ENCODE results near the gene SSTR5. TPM values are rescaled to one million over a fixed set of nuclear protein-coding genes. Genes with fewer than 3 reads are reported as not detected.

The SSTR5 gene
- polyA plus RNA-seq, 1 experiment: not detected

DNA sequence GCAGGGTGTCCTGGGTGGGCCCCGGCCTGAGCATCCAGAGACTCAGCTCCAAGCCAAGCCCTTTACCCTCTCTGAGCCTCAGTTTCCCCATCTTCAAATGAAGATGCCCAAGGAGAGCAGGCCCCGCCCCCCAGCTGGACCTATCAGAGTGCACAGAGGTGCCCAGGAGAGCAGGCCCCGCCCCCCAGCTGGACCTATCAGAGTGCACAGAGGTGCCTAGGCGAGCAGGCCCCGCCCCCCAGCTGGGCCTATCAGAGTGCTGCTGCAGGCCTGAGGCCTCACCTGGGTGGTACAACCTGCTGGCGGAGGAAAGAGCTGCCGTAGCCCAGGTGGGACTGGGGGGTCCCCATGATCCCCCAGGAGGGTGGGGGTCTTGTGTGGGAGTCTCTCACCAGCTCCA lies 3.4 kb upstream of the SSTR5 start:
- ChIA-PET POLR2A (interaction anchor here (0.6 kb wide), 1 partner anchor 105 kb away, joined by 3 read pairs; no protein-coding TSS in a partner anchor), CTCF (interaction anchor here (0.9 kb wide), 1 partner anchor 12 kb away, joined by 3 read pairs; no protein-coding TSS in a partner anchor)
- no peaks in the 10 kb centered on the region; the same call in 1 of the 2 replicates for H3K9me3 ChIP-seq (ENCODE audit: control insufficient read depth, insufficient read depth, low read length)
- TF ChIP-seq, protein P1, sequence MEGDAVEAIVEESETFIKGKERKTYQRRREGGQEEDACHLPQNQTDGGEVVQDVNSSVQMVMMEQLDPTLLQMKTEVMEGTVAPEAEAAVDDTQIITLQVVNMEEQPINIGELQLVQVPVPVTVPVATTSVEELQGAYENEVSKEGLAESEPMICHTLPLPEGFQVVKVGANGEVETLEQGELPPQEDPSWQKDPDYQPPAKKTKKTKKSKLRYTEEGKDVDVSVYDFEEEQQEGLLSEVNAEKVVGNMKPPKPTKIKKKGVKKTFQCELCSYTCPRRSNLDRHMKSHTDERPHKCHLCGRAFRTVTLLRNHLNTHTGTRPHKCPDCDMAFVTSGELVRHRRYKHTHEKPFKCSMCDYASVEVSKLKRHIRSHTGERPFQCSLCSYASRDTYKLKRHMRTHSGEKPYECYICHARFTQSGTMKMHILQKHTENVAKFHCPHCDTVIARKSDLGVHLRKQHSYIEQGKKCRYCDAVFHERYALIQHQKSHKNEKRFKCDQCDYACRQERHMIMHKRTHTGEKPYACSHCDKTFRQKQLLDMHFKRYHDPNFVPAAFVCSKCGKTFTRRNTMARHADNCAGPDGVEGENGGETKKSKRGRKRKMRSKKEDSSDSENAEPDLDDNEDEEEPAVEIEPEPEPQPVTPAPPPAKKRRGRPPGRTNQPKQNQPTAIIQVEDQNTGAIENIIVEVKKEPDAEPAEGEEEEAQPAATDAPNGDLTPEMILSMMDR (IDR thresholded peaks at IDR 0.05; ENCODE audit: low read depth, low read length): no peak
- H3K27ac ChIP-seq (ENCODE audit: low read depth, low read length): no peak overlapping the region
- DNase-seq (ENCODE audit: low read depth, low spot score): no peak
- no peak overlapping the region for H3K4me3 ChIP-seq (ENCODE audit: low read depth, low read length)
- H3K27me3 ChIP-seq (ENCODE audit: control insufficient read depth, insufficient read depth, low read length): peaks cover 44% of the 10 kb centered on the region

DNA sequence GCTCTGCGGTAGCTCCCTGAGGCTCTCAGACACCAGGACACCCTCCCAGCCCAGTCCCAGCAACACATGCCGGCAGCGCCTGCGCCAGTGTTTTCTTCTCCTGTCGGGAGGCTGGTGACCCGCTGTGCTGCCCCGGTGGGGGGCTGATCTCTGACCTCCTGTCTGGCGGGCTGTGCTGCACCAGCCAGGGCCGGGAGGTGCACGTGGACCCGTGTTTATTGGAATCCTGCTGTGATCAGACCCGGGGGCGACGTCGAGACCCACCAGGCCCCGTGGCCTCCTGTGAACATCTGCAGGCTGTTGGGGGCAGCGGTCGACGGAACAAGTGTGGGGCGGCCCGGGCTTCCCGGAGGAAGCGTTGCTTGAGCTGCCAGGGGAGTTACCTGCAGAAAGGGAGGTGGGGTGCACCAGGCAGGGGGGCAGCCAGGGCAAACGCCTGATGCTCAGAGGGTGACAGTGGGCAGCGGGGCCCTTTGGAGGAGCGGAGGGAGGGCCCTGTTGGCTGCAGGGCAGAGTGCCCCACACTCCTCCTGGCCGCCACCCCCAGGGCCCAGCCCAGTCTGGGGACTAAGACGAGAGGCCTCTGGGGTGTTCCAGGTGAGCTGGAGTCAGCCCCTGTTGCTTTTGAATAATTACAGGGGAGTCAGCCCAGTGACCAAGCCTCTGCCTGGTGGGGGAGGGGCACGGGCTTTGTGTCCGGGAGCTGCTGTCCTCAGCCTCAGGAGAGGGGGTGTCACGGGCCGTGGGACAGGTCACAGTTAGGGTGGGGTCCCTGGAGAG lies 2.3 kb upstream of the SSTR5 start:
- ChIA-PET CTCF (no interaction called here), POLR2A (no interaction called here)
- TF ChIP-seq, protein P1 (IDR thresholded peaks at IDR 0.05; ENCODE audit: low read depth, low read length): no peak
- H3K4me3 ChIP-seq (ENCODE audit: low read depth, low read length): no peak overlapping the region
- DNase-seq (ENCODE audit: low read depth, low spot score): no peak
- no peak overlapping the region for H3K27ac ChIP-seq (ENCODE audit: low read depth, low read length)
- no peaks in the 10 kb centered on the region; the same call in 1 of the 2 replicates for H3K9me3 ChIP-seq (ENCODE audit: control insufficient read depth, insufficient read depth, low read length)
- H3K27me3 ChIP-seq (ENCODE audit: control insufficient read depth, insufficient read depth, low read length): peaks cover 36% of the 10 kb centered on the region

DNA sequence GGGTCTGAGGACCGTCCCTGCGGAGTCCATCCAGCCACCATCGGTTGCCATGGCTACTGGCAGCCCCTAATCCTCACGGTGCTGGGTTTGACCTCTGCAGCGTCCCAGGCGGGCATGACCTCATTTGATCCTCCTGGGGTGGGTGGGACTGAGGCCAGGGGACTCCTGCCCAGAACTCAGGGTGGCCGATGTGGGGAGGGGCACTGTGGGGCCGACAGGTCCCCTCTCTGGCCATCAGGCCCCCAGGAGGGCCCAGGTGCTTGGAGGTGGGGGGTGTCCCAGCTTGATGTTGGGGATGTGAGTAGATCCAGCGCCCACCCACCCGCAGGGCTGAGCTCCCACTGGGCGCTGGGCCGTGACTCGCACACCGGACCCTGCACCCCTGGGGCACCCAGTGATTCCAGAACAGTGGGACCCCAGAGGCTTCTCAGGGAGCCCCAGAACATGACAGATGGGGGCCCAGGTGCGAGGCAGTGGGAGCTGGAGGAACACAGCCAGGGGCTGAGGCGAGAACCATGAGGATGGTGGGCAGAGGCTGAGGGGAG lies 1.6 kb upstream of the SSTR5 start:
- no peaks in the 10 kb centered on the region; the same call in 1 of the 2 replicates for H3K9me3 ChIP-seq (ENCODE audit: control insufficient read depth, insufficient read depth, low read length)
- no peak overlapping the region for H3K27ac ChIP-seq (ENCODE audit: low read depth, low read length)
- POLR2A ChIA-PET: no interaction called here
- H3K4me3 ChIP-seq (ENCODE audit: low read depth, low read length): no peak overlapping the region
- peaks cover 30% of the 10 kb centered on the region for H3K27me3 ChIP-seq (ENCODE audit: control insufficient read depth, insufficient read depth, low read length)
- no peak for DNase-seq (ENCODE audit: low read depth, low spot score)
- CTCF ChIA-PET: no interaction called here
- TF ChIP-seq, protein P1 (IDR thresholded peaks at IDR 0.05; ENCODE audit: low read depth, low read length): no peak

DNA sequence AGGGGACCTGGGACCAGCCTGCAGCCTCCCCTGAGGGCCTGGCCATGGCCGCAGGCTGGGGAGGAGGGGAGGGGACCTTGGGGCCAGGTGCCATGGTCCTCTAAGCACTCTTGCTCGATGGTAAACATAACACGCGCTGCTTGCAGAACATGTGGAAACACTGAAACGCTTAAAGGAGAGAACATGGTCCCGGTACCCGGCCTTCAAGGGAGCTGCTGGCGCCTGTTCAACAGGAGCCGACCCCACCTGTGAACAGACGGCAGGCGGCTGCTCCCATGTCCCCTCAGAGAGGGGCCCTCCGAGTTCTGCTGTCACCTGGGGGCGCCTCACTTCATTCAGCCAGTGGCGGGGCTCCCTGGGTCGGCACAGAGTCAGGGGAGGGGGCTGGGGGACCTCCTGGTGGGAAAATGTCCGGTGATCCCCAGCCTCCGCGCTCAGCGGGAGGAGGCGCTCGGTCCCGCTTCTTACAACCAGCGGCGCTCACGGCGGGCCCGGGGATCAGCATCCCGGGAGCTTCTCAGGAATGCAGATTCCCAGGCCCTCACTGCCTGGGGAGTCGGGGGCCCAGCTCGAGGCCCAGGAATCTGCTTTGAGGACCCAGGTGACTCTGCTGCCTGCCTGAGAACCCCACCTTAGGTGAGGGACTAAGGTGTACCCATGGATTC lies 854 bp upstream of the SSTR5 start:
- ChIA-PET CTCF (no interaction called here), POLR2A (interaction anchor here (0.6 kb wide), 1 partner anchor 24 kb away, joined by 3 read pairs; no protein-coding TSS in a partner anchor)
- Histone ChIP-seq H3K27me3 (ENCODE audit: control insufficient read depth, insufficient read depth, low read length) (peaks cover 25% of the 10 kb centered on the region), H3K9me3 (ENCODE audit: control insufficient read depth, insufficient read depth, low read length) (no peaks in the 10 kb centered on the region; the same call in 1 of the 2 replicates), H3K27ac (ENCODE audit: low read depth, low read length) (no peak overlapping the region), H3K4me3 (ENCODE audit: low read depth, low read length) (no peak overlapping the region)
- TF ChIP-seq, protein P1 (IDR thresholded peaks at IDR 0.05; ENCODE audit: low read depth, low read length): no peak
- DNase-seq (ENCODE audit: low read depth, low spot score): no peak

DNA sequence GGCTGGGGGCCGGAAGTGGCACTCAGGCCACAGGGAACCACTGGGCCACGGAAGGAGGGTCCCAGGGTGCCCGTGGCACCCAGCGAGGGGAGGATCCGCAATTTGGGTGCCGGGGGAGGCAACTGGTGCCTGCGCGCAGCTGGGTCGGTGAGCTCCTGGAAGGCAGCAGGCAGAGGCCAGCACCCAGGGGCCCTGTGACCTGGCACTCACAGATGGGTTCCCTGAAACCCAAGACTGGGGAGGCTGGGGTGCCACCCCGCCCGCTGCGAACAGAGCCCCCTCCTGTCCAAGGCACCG lies 663 bp downstream of the SSTR5 start:
- TF ChIP-seq, protein P1 (IDR thresholded peaks at IDR 0.05; ENCODE audit: low read depth, low read length): no peak
- CTCF ChIA-PET: no interaction called here
- DNase-seq (ENCODE audit: low read depth, low spot score): no peak
- peaks cover 25% of the 10 kb centered on the region for H3K27me3 ChIP-seq (ENCODE audit: control insufficient read depth, insufficient read depth, low read length)
- H3K9me3 ChIP-seq (ENCODE audit: control insufficient read depth, insufficient read depth, low read length): no peaks in the 10 kb centered on the region; the same call in 1 of the 2 replicates
- H3K4me3 ChIP-seq (ENCODE audit: low read depth, low read length): no peak overlapping the region
- POLR2A ChIA-PET: no interaction called here
- no peak overlapping the region for H3K27ac ChIP-seq (ENCODE audit: low read depth, low read length)

Data from AG04450 (cell line).